ENCODE measurements around the gene TMEM259. TPM values are rescaled to one million over a fixed set of nuclear protein-coding genes. Genes with fewer than 3 reads are reported as not detected.

TMEM259 gene
- total and polyA plus RNA-seq, 3 donors from 2014 or later: 164 to 405 (median 339) TPM

GRCh38 chr19:1002600-1002999 is 18.3 kb downstream of the TMEM259 start:
- DNase-seq: no peak
- WGBS, 2 donors: 73 to 84% methylated on average over 4 of the region's 4 CpGs
- H3K4me3 ChIP-seq: no peak overlapping the region
- H3K4me1 ChIP-seq: no peaks in the 10 kb centered on the region
- no peaks in the 10 kb centered on the region for H3K9me3 ChIP-seq
- no peaks in the 10 kb centered on the region for H3K27me3 ChIP-seq
- no peaks in the 10 kb centered on the region for H3K36me3 ChIP-seq (ENCODE audit: low read depth, missing control alignments)
- no peak overlapping the region for H3K27ac ChIP-seq
- TF ChIP-seq POLR2A (IDR thresholded peaks at IDR 0.05): no peak
- TF ChIP-seq, protein P1, sequence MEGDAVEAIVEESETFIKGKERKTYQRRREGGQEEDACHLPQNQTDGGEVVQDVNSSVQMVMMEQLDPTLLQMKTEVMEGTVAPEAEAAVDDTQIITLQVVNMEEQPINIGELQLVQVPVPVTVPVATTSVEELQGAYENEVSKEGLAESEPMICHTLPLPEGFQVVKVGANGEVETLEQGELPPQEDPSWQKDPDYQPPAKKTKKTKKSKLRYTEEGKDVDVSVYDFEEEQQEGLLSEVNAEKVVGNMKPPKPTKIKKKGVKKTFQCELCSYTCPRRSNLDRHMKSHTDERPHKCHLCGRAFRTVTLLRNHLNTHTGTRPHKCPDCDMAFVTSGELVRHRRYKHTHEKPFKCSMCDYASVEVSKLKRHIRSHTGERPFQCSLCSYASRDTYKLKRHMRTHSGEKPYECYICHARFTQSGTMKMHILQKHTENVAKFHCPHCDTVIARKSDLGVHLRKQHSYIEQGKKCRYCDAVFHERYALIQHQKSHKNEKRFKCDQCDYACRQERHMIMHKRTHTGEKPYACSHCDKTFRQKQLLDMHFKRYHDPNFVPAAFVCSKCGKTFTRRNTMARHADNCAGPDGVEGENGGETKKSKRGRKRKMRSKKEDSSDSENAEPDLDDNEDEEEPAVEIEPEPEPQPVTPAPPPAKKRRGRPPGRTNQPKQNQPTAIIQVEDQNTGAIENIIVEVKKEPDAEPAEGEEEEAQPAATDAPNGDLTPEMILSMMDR (IDR thresholded peaks at IDR 0.05): no peak
- intact Hi-C loops (cut with DNase I; ENCODE audit: low total_unique reads): no loop called here

DNA sequence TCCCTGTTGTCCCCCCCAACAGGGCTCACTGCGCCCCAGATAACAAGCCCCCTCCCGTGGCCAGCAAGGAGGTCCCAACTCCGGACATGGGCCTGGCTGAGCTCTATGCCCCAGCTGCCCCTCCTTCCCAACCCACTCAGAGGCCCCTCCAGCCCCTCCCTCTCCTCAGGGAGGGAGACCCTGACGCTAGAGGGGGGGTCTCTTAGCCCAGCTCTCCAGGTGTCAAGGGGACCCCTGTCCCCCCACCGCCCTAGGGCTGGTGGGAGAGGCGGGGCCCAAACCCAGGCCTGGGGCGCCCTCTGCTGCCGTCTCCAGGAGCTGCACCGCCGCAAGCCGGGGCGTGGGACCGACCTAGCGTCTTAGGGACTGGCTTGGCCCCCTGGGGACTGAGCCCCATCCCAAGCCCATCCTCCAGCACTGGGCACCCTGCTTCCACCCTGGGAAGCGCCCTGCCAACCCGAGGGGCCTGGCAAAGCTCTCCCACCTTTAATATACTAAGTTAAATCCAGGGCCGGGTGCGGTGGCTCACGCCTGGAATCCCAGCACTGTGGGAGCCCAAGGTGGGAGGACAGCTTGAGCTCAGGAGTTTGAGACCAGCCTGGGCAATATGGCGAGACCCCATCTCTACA is 19.3 kb downstream of the TMEM259 start:
- Histone ChIP-seq H3K4me1 (no peaks in the 10 kb centered on the region), H3K27ac (no peak overlapping the region), H3K4me3 (no peak overlapping the region), H3K27me3 (no peaks in the 10 kb centered on the region), H3K36me3 (ENCODE audit: low read depth, missing control alignments) (no peaks in the 10 kb centered on the region), H3K9me3 (no peaks in the 10 kb centered on the region)
- peak; percentile 65 for DNase-seq
- WGBS, 2 donors: 4 to 13% methylated on average over 8 to 18 of the region's 20 CpGs
- TF ChIP-seq, protein P1 (IDR thresholded peaks at IDR 0.05): peak; percentile 69 to 88 (median 86)
- TF ChIP-seq POLR2A (IDR thresholded peaks at IDR 0.05): no peak
- intact Hi-C loops (cut with DNase I; ENCODE audit: low total_unique reads): no loop called here

- no peak overlapping the region for H3K4me3 ChIP-seq
Observed at GRCh38 chr19:1000591-1001537, 20.1 kb downstream of the TMEM259 start.

GRCh38 chr19:1000095-1000494 is 20.8 kb downstream of the TMEM259 start, which contains the start of gene GRIN3B:
TSS of gene GRIN3B (plus strand) at chr19:1000419. CDS start at chr19:1000438, 19 bp downstream.
- Histone ChIP-seq H3K9me3 (no peaks in the 10 kb centered on the region), H3K36me3 (ENCODE audit: low read depth, missing control alignments) (no peaks in the 10 kb centered on the region), H3K4me3 (no peak within 1 kb of the TSS), H3K27ac (no peak within 1 kb of the TSS), H3K27me3 (no peaks in the 10 kb centered on the region), H3K4me1 (peaks cover 7% of the 10 kb centered on the region)
- TF ChIP-seq POLR2A (IDR thresholded peaks at IDR 0.05): no peak
- TF ChIP-seq, protein P1 (IDR thresholded peaks at IDR 0.05): peak in 2 of 3 experiments; percentile 24 to 25
- WGBS, 2 donors: 5 to 6% methylated on average over 7 to 13 of the region's 43 CpGs
- DNase-seq: peak; percentile 67
- intact Hi-C loops (cut with DNase I; ENCODE audit: low total_unique reads): no loop called here

More at GRCh38 chr19:1000591-1001537, 20.1 kb downstream of the TMEM259 start:
- Histone ChIP-seq H3K9me3 (no peaks in the 10 kb centered on the region), H3K4me1 (peaks cover 7% of the 10 kb centered on the region), H3K36me3 (ENCODE audit: low read depth, missing control alignments) (no peaks in the 10 kb centered on the region), H3K27ac (no peak overlapping the region), H3K27me3 (no peaks in the 10 kb centered on the region)
- TF ChIP-seq, protein P1 (IDR thresholded peaks at IDR 0.05): no peak
- no peak for TF ChIP-seq POLR2A (IDR thresholded peaks at IDR 0.05)
- no peak for DNase-seq
- WGBS, 2 donors: 4 to 6% methylated on average over 11 to 34 of the region's 73 CpGs
- intact Hi-C loops (cut with DNase I; ENCODE audit: low total_unique reads): no loop called here
